GM23248 (cell line): ENCODE data around the gene SEL1L3.

Experiments used
- EZH2 ChIP-seq: fragments of 200-600 bp; sonication (generic); IDR thresholded peaks from 2 replicates; pipeline ENCODE4 v1.6.1; 2018; ENCODE audit warnings: antibody characterized with exemption, mild to moderate bottlenecking; ENCODE audit not compliant: insufficient read depth, poor library complexity, severe bottlenecking
- EZH2phosphoT487 ChIP-seq: fragments of 200-600 bp; sonication (generic); IDR thresholded peaks from 2 replicates; pipeline ENCODE4 v1.6.1; 2018; ENCODE audit warnings: antibody characterized with exemption, moderate library complexity, mild to moderate bottlenecking, low read depth; ENCODE audit not compliant: insufficient read depth

- TF ChIP-seq EZH2 (no peak), EZH2phosphoT487 (no peak)
These were observed 28.0 kb upstream of the SEL1L3 start for GRCh38 chr4:25890571-25891485.
